Mucosa of stomach (tissue), 1 donor: Measurements from ENCODE around the gene HECW1.

Source experiments
- H3K27me3 ChIP-seq: one replicate; pipeline ENCODE4 v1.7.0; 2013; ENCODE audit warnings: mild to moderate bottlenecking, low read length; ENCODE audit not compliant: control insufficient read depth, insufficient read depth
- H3K36me3 ChIP-seq: one replicate; pipeline ENCODE4 v1.7.0; 2013; ENCODE audit warnings: low read length; ENCODE audit not compliant: control insufficient read depth, insufficient read depth
- H3K4me1 ChIP-seq: one replicate; pipeline ENCODE4 v1.7.0; 2013; ENCODE audit warnings: mild to moderate bottlenecking, low read length; ENCODE audit not compliant: control insufficient read depth, insufficient read depth
- H3K4me3 ChIP-seq: one replicate; pipeline ENCODE4 v1.7.0; 2013; ENCODE audit warnings: low read length
- H3K9ac ChIP-seq: one replicate; pipeline ENCODE4 v1.7.0; 2013; ENCODE audit warnings: mild to moderate bottlenecking, low read length, moderate library complexity
- H3K9me3 ChIP-seq: one replicate; pipeline ENCODE4 v1.7.0; 2013; ENCODE audit warnings: mild to moderate bottlenecking, low read length, moderate library complexity; ENCODE audit not compliant: control insufficient read depth
- donor health status: Pancreatic carcinoma.

The HECW1 gene

GRCh38 chr7:43536773-43537172 is 424.3 kb downstream of the HECW1 start:
- peaks cover 11% of the 10 kb centered on the region for H3K4me1 ChIP-seq
- no peaks in the 10 kb centered on the region for H3K36me3 ChIP-seq
- no peak overlapping the region for H3K4me3 ChIP-seq
- no peaks in the 10 kb centered on the region for H3K9me3 ChIP-seq
- H3K27me3 ChIP-seq: no peaks in the 10 kb centered on the region
- no peak overlapping the region for H3K9ac ChIP-seq

GRCh38 chr7:43537765-43538403 is 425.4 kb downstream of the HECW1 start:
- Histone ChIP-seq H3K4me1 (peaks cover 11% of the 10 kb centered on the region), H3K4me3 (no peak overlapping the region), H3K9ac (no peak overlapping the region), H3K27me3 (no peaks in the 10 kb centered on the region), H3K36me3 (no peaks in the 10 kb centered on the region), H3K9me3 (no peaks in the 10 kb centered on the region)

- Histone ChIP-seq H3K9ac (no peak overlapping the region), H3K4me3 (no peak overlapping the region), H3K36me3 (no peaks in the 10 kb centered on the region), H3K4me1 (peaks cover 11% of the 10 kb centered on the region), H3K9me3 (no peaks in the 10 kb centered on the region), H3K27me3 (no peaks in the 10 kb centered on the region)
These were observed 425.9 kb downstream of the HECW1 start for GRCh38 chr7:43538404-43538771.

GRCh38 chr7:43540471-43540870 is 428.0 kb downstream of the HECW1 start:
- Histone ChIP-seq H3K9ac (no peak overlapping the region), H3K4me3 (no peak overlapping the region), H3K36me3 (no peaks in the 10 kb centered on the region), H3K9me3 (no peaks in the 10 kb centered on the region), H3K4me1 (peaks cover 11% of the 10 kb centered on the region), H3K27me3 (no peaks in the 10 kb centered on the region)

GRCh38 chr7:43542716-43543115 is 430.3 kb downstream of the HECW1 start:
- Histone ChIP-seq H3K9me3 (no peaks in the 10 kb centered on the region), H3K27me3 (no peaks in the 10 kb centered on the region), H3K36me3 (no peaks in the 10 kb centered on the region), H3K4me1 (peaks cover 4% of the 10 kb centered on the region), H3K4me3 (no peak overlapping the region), H3K9ac (no peak overlapping the region)

- no peak overlapping the region for H3K4me3 ChIP-seq
- H3K4me1 ChIP-seq: no peaks in the 10 kb centered on the region
- H3K9ac ChIP-seq: no peak overlapping the region
- no peaks in the 10 kb centered on the region for H3K27me3 ChIP-seq
- H3K36me3 ChIP-seq: no peaks in the 10 kb centered on the region
- H3K9me3 ChIP-seq: no peaks in the 10 kb centered on the region
These were observed 433.8 kb downstream of the HECW1 start for GRCh38 chr7:43546231-43546630.

- Histone ChIP-seq H3K36me3 (no peaks in the 10 kb centered on the region), H3K4me1 (no peaks in the 10 kb centered on the region), H3K27me3 (no peaks in the 10 kb centered on the region), H3K9ac (no peak overlapping the region), H3K9me3 (no peaks in the 10 kb centered on the region), H3K4me3 (no peak overlapping the region)
These were observed 438.0 kb downstream of the HECW1 start for GRCh38 chr7:43550427-43550826.

GRCh38 chr7:43552122-43552521 is 439.7 kb downstream of the HECW1 start:
- no peaks in the 10 kb centered on the region for H3K9me3 ChIP-seq
- H3K4me1 ChIP-seq: no peaks in the 10 kb centered on the region
- no peaks in the 10 kb centered on the region for H3K27me3 ChIP-seq
- H3K9ac ChIP-seq: no peak overlapping the region
- no peak overlapping the region for H3K4me3 ChIP-seq
- H3K36me3 ChIP-seq: no peaks in the 10 kb centered on the region

- no peaks in the 10 kb centered on the region for H3K4me1 ChIP-seq
- no peaks in the 10 kb centered on the region for H3K27me3 ChIP-seq
- H3K4me3 ChIP-seq: no peak overlapping the region
- H3K9me3 ChIP-seq: no peaks in the 10 kb centered on the region
- H3K9ac ChIP-seq: no peak overlapping the region
- H3K36me3 ChIP-seq: no peaks in the 10 kb centered on the region
These were observed 441.6 kb downstream of the HECW1 start for GRCh38 chr7:43553999-43554398.

- Histone ChIP-seq H3K4me1 (no peaks in the 10 kb centered on the region), H3K36me3 (no peaks in the 10 kb centered on the region), H3K9me3 (no peaks in the 10 kb centered on the region), H3K9ac (no peak overlapping the region), H3K4me3 (no peak overlapping the region), H3K27me3 (no peaks in the 10 kb centered on the region)
These were observed 442.0 kb downstream of the HECW1 start for GRCh38 chr7:43554423-43554822.

- no peaks in the 10 kb centered on the region for H3K4me1 ChIP-seq
- no peak overlapping the region for H3K4me3 ChIP-seq
- no peaks in the 10 kb centered on the region for H3K9me3 ChIP-seq
- H3K9ac ChIP-seq: no peak overlapping the region
- no peaks in the 10 kb centered on the region for H3K27me3 ChIP-seq
- H3K36me3 ChIP-seq: no peaks in the 10 kb centered on the region
These were observed 445.5 kb downstream of the HECW1 start for GRCh38 chr7:43557831-43558495.

GRCh38 chr7:43559171-43559945 is 446.9 kb downstream of the HECW1 start:
- H3K9me3 ChIP-seq: no peaks in the 10 kb centered on the region
- no peak overlapping the region for H3K9ac ChIP-seq
- H3K4me3 ChIP-seq: no peak overlapping the region
- no peaks in the 10 kb centered on the region for H3K27me3 ChIP-seq
- no peaks in the 10 kb centered on the region for H3K36me3 ChIP-seq
- no peaks in the 10 kb centered on the region for H3K4me1 ChIP-seq
